ENCODE data around the gene CD44. TPM values are rescaled to one million over a fixed set of nuclear protein-coding genes. Genes with fewer than 3 reads are reported as not detected.

Gene CD44
- polyA plus RNA-seq, 1 donor from 2014 or later = 0.77 TPM

DNA sequence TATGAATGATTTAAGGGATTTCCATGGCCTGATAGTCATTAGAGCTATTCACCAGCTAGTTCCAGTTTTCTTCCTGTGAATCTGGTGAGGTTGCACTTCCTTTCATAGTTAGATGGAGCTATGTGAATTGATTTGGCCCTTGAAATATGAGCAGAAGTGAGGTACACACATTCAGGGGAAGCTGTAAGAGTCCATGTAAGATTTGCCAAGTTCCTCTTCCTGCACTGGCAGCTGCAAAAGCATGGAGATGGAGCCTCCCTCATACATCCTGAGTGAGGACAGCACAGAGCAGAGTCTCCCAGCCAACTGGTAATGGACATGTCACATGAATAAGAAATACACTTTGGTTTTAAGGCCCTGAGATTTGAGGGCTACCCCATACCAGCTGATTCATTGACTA is 111.7 kb downstream of the CD44 start:
- Histone ChIP-seq H4K20me1 (ENCODE audit: insufficient read depth) (no peaks in the 10 kb centered on the region), H2AFZ (ENCODE audit: low read depth, low read length) (no peak overlapping the region), H3K4me3 (ENCODE audit: low read length) (no peak overlapping the region), H3F3A (ENCODE audit: insufficient read depth, low read length, poor library complexity, severe bottlenecking) (no peaks in the 10 kb centered on the region), H3K9ac (ENCODE audit: low read length) (no peak overlapping the region), H3K9me3 (ENCODE audit: low read length) (no peaks in the 10 kb centered on the region), H3K27ac (ENCODE audit: low read length) (no peak overlapping the region), H3K36me3 (ENCODE audit: insufficient read depth, low read length) (peaks cover 11% of the 10 kb centered on the region), H3K4me2 (ENCODE audit: low read length) (no peak overlapping the region), H3K27me3 (ENCODE audit: insufficient read depth, low read depth, low read length) (no peaks in the 10 kb centered on the region), H3K79me2 (replicated peaks; ENCODE audit: insufficient read depth, low read length) (no peaks in the 10 kb centered on the region), H3K9me2 (ENCODE audit: insufficient read depth, low read length) (no peaks in the 10 kb centered on the region)
- TF ChIP-seq SMC3 (conservative IDR thresholded peaks at IDR 0.05; ENCODE audit: poor library complexity) = no peak
- no peak for TF ChIP-seq REST (IDR thresholded peaks at IDR 0.05; ENCODE audit: borderline replicate concordance)
- TF ChIP-seq RAD21 (conservative IDR thresholded peaks at IDR 0.05) = no peak
- TF ChIP-seq EZH2 (IDR thresholded peaks at IDR 0.05; ENCODE audit: borderline replicate concordance, insufficient read depth, low read length, poor library complexity, severe bottlenecking) = no peak
- no peak for TF ChIP-seq MXI1 (conservative IDR thresholded peaks at IDR 0.05; ENCODE audit: poor library complexity, severe bottlenecking)
- TF ChIP-seq, protein P1, sequence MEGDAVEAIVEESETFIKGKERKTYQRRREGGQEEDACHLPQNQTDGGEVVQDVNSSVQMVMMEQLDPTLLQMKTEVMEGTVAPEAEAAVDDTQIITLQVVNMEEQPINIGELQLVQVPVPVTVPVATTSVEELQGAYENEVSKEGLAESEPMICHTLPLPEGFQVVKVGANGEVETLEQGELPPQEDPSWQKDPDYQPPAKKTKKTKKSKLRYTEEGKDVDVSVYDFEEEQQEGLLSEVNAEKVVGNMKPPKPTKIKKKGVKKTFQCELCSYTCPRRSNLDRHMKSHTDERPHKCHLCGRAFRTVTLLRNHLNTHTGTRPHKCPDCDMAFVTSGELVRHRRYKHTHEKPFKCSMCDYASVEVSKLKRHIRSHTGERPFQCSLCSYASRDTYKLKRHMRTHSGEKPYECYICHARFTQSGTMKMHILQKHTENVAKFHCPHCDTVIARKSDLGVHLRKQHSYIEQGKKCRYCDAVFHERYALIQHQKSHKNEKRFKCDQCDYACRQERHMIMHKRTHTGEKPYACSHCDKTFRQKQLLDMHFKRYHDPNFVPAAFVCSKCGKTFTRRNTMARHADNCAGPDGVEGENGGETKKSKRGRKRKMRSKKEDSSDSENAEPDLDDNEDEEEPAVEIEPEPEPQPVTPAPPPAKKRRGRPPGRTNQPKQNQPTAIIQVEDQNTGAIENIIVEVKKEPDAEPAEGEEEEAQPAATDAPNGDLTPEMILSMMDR (IDR thresholded peaks at IDR 0.05; ENCODE audit: poor library complexity, severe bottlenecking) = no peak
- no peak for TF ChIP-seq EP300 (conservative IDR thresholded peaks at IDR 0.05; ENCODE audit: poor library complexity, severe bottlenecking)
- TF ChIP-seq POLR2AphosphoS5 (IDR thresholded peaks at IDR 0.05) = no peak
- TF ChIP-seq TAF1 (IDR thresholded peaks at IDR 0.05; ENCODE audit: low read depth) = no peak

- Histone ChIP-seq H3K27me3 (ENCODE audit: insufficient read depth, low read depth, low read length) (no peaks in the 10 kb centered on the region), H3K27ac (ENCODE audit: low read length) (no peak overlapping the region), H3K79me2 (replicated peaks; ENCODE audit: insufficient read depth, low read length) (no peaks in the 10 kb centered on the region), H3K9me2 (ENCODE audit: insufficient read depth, low read length) (no peaks in the 10 kb centered on the region), H3K9me3 (ENCODE audit: low read length) (no peaks in the 10 kb centered on the region), H4K20me1 (ENCODE audit: insufficient read depth) (no peaks in the 10 kb centered on the region), H3K4me3 (ENCODE audit: low read length) (no peak overlapping the region), H3K9ac (ENCODE audit: low read length) (no peak overlapping the region), H3K36me3 (ENCODE audit: insufficient read depth, low read length) (peaks cover 11% of the 10 kb centered on the region), H3K4me2 (ENCODE audit: low read length) (no peak overlapping the region), H2AFZ (ENCODE audit: low read depth, low read length) (no peak overlapping the region), H3F3A (ENCODE audit: insufficient read depth, low read length, poor library complexity, severe bottlenecking) (no peaks in the 10 kb centered on the region)
- TF ChIP-seq EP300 (conservative IDR thresholded peaks at IDR 0.05; ENCODE audit: poor library complexity, severe bottlenecking) (no peak), RAD21 (conservative IDR thresholded peaks at IDR 0.05) (no peak), EZH2 (IDR thresholded peaks at IDR 0.05; ENCODE audit: borderline replicate concordance, insufficient read depth, low read length, poor library complexity, severe bottlenecking) (no peak), SMC3 (conservative IDR thresholded peaks at IDR 0.05; ENCODE audit: poor library complexity) (no peak), MXI1 (conservative IDR thresholded peaks at IDR 0.05; ENCODE audit: poor library complexity, severe bottlenecking) (no peak), POLR2AphosphoS5 (IDR thresholded peaks at IDR 0.05) (no peak), TAF1 (IDR thresholded peaks at IDR 0.05; ENCODE audit: low read depth) (no peak), REST (IDR thresholded peaks at IDR 0.05; ENCODE audit: borderline replicate concordance) (no peak)
- TF ChIP-seq, protein P1 (IDR thresholded peaks at IDR 0.05; ENCODE audit: poor library complexity, severe bottlenecking) = no peak
Observed at GRCh38 chr11:35253237-35253636, 114.3 kb downstream of the CD44 start.
